RWPE2 (cell line): ENCODE data around the gene ENO3.
A peak's percentile ranks its signal among the peaks of the same experiment; 100 is the strongest.
"Not testable (repeated sequence)": the region's sequence is repeated elsewhere in the genome, so short reads cannot be mapped to it uniquely, and the experiment has no call there.

ENCODE experiments used
- ATAC-seq: fragments of 200-7000 bp; cut with Tn5 transposase; 3 replicates; pipeline ENCODE4 v1.9.1; 2021; ENCODE audit warnings: low read depth
- DNase-seq: peaks from one replicate; pipeline ENCODE4 v3.0.0-alpha.2; 2020; ENCODE audit warnings: low spot score
- H3K27ac ChIP-seq: fragments of 450-650 bp; 2 replicates; pipeline ENCODE4 v1.5.1; 2017; ENCODE audit warnings: mild to moderate bottlenecking; ENCODE audit not compliant: poor library complexity, severe bottlenecking
- H3K27me3 ChIP-seq: fragments of 250-450 bp; sonication (Bioruptor Pico); 2 replicates; pipeline ENCODE4 v1.5.1; 2021; ENCODE audit warnings: mild to moderate bottlenecking, moderate library complexity; ENCODE audit not compliant: insufficient read depth, poor library complexity, severe bottlenecking
- H3K36me3 ChIP-seq: fragments of 250-450 bp; sonication (Bioruptor Pico); 2 replicates; pipeline ENCODE4 v1.5.1; 2020; ENCODE audit warnings: low read depth, mild to moderate bottlenecking, moderate library complexity
- H3K4me1 ChIP-seq: fragments of 250-450 bp; sonication (Bioruptor Pico); 2 replicates; pipeline ENCODE4 v1.5.1; 2021; ENCODE audit warnings: mild to moderate bottlenecking, moderate library complexity; ENCODE audit not compliant: insufficient read depth, poor library complexity, severe bottlenecking
- H3K4me3 ChIP-seq: fragments of 250-450 bp; sonication (Bioruptor Pico); 2 replicates; pipeline ENCODE4 v1.5.1; 2021; ENCODE audit warnings: mild to moderate bottlenecking, moderate library complexity; ENCODE audit not compliant: severe bottlenecking
- H3K9me3 ChIP-seq: fragments of 250-450 bp; sonication (Bioruptor Pico); 2 replicates; pipeline ENCODE4 v1.5.1; 2021; ENCODE audit warnings: mild to moderate bottlenecking, moderate library complexity; ENCODE audit not compliant: severe bottlenecking
- CTCF ChIP-seq: fragments of 450-650 bp; IDR thresholded peaks from one replicate; pipeline ENCODE4 v1.5.1; 2017; ENCODE audit warnings: mild to moderate bottlenecking, moderate library complexity; ENCODE audit not compliant: poor library complexity, severe bottlenecking

ENO3 gene

GRCh38 chr17:4950746-4951204 is at the start of gene ENO3:
TSS of gene ENO3 (plus strand) at chr17:4951119. CDS start at chr17:4951830, 711 bp downstream.
- peak within 1 kb of the TSS; percentile 99 for H3K27ac ChIP-seq
- peak within 1 kb of the TSS; percentile 88 for H3K4me3 ChIP-seq
- TF ChIP-seq CTCF = no peak
- no peak for DNase-seq
- ATAC-seq = no peak
- H3K27me3 ChIP-seq = no peaks in the 10 kb centered on the region
- H3K4me1 ChIP-seq = peaks cover 12% of the 10 kb centered on the region
- H3K36me3 ChIP-seq = peaks cover 23% of the 10 kb centered on the region
- no peaks in the 10 kb centered on the region for H3K9me3 ChIP-seq

GRCh38 chr17:4901648-4902344 is 49.1 kb upstream of the ENO3 start:
- DNase-seq = no peak
- peaks cover 4% of the 10 kb centered on the region for H3K4me1 ChIP-seq
- ATAC-seq = no peak
- H3K27ac ChIP-seq = no peak overlapping the region
- H3K9me3 ChIP-seq = no peaks in the 10 kb centered on the region
- H3K36me3 ChIP-seq = peaks cover 7% of the 10 kb centered on the region
- no peak overlapping the region for H3K4me3 ChIP-seq
- no peak for TF ChIP-seq CTCF
- no peaks in the 10 kb centered on the region for H3K27me3 ChIP-seq

GRCh38 chr17:4902540-4902939 is 48.4 kb upstream of the ENO3 start:
- ATAC-seq = no peak
- Histone ChIP-seq H3K27ac (peak overlapping the region; percentile 9), H3K4me3 (no peak overlapping the region), H3K27me3 (no peaks in the 10 kb centered on the region), H3K4me1 (peaks cover 4% of the 10 kb centered on the region), H3K36me3 (peaks cover 2% of the 10 kb centered on the region; the same call in 1 of the 2 replicates), H3K9me3 (no peaks in the 10 kb centered on the region)
- DNase-seq = no peak
- TF ChIP-seq CTCF = no peak

- peak; percentile 92 for TF ChIP-seq CTCF
- DNase-seq = peak; percentile 84
- Histone ChIP-seq H3K36me3 (0 out of 2 replicates have a peak, but pooled peaks cover 2% of the 10 kb centered on the region), H3K4me1 (peaks cover 4% of the 10 kb centered on the region), H3K4me3 (no peak within 1 kb of the TSS), H3K27ac (peak within 1 kb of the TSS; percentile 9), H3K9me3 (no peaks in the 10 kb centered on the region), H3K27me3 (no peaks in the 10 kb centered on the region)
- ATAC-seq = peak; percentile 55
Observed at GRCh38 chr17:4903051-4903818, 47.7 kb upstream of the ENO3 start, which contains the start of gene CHRNE. TSS of gene CHRNE (minus strand) at chr17:4903098. CDS start at chr17:4903063, 35 bp downstream.

- H3K27ac ChIP-seq, DNase-seq, H3K4me3 ChIP-seq, ATAC-seq, H3K36me3 ChIP-seq, H3K27me3 ChIP-seq, H3K9me3 ChIP-seq: not testable (repeated sequence)
- peaks cover 20% of the 10 kb centered on the region for H3K4me1 ChIP-seq
Observed at GRCh38 chr17:4906642-4907041, 44.3 kb upstream of the ENO3 start.
